Muscle of back (tissue), 11 donors: ENCODE measurements around the gene GLB1L2. TPM values are rescaled to one million over a fixed set of nuclear protein-coding genes. Genes with fewer than 3 reads are reported as not detected.
A peak's percentile ranks its signal among the peaks of the same experiment; 100 is the strongest.

Source experiments
- DNase-seq, 3 donors: peaks; one replicate each; pipeline versions ENCODE4 v3.0.0 to v3.0.0-alpha.2; 2013
- polyA plus RNA-seq, 10 donors: library from polyadenylated mRNA; unstranded; fragments of 120-200 nt; gene quantifications; one replicate each; pipeline ENCODE4 v1.2.1, GENCODE V29; 2013; ENCODE audit not compliant: insufficient read length in 10 of 10

GLB1L2 gene
- polyA plus RNA-seq, 10 donors, result 0.50 to 1.2 (median 0.71) TPM

DNA sequence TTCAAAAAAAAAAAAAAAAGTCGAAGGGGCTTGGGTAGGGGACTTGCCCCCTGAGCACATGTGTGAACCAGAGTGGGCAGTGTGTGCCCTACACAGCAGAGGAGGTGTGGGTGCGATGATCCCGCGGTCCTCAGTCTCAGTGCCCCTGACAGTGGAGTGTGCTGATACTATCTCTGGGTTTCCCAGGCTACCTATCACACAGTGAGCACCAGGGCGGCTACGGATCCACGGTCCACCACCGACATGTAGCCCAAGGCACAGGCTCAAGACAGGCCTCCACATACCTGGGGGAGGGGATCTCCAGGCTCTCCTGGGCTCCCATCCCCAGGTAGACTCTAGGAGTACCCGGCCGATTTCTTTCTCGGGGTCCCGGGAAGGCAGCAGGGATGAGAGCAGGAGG, 71.1 kb downstream of the GLB1L2 start:
- DNase-seq, result no peak

- no peak for DNase-seq
Measured at GRCh38 chr11:134404575-134405341, 73.0 kb downstream of the GLB1L2 start.

DNA sequence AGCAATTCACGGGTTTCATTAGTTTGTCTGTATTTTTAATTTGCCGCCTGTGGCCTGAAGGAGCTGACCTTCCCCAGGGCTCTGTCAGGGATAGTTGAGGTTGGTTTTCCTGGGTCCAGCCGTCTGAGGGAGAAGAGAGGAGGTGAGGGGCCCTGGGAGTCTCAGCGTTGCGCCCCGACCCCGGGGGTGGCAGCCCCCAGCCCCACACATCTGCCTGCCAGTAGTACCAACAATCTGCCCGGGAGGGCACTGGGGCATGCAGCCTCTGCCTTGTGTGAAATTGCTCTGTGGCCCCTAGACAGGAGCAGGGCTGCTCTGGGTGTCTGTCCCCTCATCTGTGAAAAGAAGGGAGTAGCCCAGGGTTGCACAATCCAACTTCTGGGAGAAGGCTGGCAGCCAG, 73.6 kb downstream of the GLB1L2 start:
- no peak for DNase-seq

DNA sequence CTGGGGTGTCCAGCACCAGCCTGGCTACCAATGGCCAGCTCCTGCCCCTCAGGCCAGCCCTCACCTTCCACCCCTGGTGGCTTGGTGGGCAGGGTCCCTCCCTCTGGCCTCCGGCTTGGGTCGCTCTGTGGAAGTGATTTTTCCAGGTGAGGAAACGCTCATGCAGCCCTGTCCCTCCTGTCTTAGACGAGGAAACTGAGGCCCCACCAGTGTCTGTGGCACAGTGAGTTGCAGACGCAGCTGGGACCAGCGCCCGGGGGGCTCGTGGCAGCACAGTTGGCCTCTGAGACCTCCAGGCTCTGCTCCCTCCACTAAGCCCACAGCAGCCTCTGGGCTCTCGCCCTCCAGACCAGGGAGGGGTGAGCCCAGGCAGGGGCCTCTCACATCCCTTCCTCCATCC, 74.1 kb downstream of the GLB1L2 start:
- no peak for DNase-seq

DNA sequence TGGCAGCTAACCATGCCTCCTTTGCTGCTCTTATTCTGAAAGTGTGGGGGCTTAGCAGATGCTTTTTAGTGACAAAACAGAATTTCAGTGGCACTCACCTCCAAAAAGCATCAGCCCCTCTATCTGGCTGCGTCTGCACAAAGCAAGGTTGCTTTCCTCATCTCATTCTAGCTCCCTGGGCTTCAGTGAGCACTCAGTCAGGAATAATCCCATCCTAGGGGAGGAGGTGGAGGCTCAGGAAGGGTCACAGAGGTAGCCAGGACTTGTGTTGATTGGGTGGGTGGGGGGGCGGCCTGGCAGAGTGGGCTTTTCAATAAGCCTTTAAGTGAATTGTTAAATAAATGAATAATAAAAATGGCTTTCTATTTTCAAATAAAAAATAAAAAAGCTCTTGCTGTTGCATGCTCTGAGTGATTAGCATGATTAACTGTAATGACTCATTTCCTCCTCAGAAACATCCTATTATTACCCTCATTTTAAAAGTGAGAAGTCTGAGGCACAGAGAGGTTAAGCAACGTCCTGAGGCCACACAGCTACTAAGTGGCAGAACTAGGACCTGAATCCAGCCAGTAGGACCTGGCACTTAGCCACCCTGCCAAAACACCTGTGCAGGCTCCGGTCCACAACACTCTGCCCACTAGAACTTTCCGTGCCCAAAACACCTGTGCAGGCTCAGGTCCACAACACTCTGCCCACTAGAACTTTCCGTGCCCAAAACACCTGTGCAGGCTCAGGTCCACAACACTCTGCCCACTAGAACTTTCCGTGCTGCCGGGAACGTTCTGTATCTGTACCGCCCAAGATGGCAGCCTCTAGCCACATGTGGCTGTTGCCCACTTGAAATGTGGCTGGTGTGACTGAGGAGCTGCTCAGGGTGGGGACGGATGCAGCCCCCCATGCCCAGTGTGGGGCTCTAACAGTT, 74.7 kb downstream of the GLB1L2 start:
- no peak for DNase-seq

GRCh38 chr11:134407321-134407828, 75.6 kb downstream of the GLB1L2 start:
- DNase-seq, result no peak

DNA sequence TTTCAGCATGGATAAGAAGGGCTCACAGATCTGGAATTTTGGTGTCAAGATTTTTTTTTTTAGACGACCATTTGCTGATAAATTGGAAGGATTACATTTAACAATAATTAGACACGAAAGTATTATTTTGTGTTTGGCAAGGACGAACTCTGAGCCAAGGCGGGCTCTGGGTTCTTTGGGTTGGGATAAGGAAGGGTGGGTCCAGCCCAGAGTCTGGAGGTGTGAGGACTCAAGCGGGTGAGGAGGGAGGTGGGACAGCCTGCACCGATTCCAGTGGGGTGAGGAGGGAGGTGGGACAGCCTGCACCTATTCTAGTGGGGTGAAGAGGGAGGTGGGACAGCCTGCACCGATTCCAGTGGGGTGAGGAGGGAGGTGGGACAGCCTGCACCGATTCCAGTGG, 76.1 kb downstream of the GLB1L2 start:
- no peak for DNase-seq

DNA sequence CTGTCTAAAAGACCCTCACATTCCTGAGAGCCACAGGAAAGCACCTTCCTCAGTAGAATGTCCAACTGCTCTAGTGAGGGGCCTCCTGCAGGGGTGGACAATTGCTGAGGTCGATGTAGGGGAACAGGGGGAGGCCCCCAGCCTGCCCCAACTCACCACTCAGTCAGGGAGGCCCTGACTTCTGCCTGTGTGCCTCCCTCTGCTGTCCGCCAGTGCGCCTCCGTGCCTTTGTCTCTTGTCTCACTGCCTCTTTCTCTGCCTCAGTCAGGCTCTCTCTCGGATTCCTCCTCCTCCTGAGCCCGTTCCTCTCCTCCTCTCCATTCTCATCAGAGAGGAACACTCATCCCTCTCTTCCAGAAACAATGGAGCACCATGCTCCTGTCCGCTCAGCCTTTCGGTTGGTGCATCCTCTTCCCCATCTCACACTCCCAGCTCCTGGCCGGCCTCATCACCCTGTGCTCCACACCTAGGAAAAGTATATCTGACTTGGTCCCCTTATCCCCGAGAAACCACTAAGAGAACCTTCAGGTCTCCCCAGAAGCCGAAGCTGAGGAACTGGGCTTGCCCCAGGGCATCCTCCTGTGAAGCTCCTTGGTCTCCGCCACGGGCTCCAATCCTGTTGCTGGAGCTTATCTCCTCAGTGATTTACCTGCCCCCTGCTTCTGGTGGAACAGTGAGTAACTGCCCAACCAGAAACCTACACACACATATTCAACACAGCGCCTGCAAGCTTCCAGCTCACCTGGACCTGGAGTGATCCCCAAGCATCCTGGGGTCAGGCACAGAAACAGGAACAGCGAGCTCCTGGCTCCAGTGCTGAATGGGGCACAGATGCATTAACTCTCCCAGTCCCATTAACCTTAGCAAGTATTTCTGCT, 78.0 kb downstream of the GLB1L2 start:
- no peak for DNase-seq

DNA sequence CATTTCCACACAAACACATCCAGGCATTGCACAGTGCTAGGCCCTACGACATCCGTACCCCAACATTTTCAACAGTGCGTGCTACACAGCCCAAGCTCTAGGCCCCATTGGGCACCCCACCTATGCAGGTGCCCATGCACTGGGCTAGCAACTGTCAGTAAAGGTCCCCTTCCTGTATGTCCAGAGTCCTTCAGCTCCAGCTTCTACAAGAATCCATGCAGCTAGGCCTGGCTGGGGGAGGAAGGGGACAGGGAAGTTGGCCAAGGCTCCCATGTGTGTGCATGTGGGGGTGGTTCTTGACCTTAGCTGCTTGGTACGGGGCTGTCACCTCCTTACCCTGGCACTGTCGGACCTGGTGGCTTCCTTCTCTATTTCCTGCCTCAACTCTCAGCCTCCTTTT, 79.0 kb downstream of the GLB1L2 start:
- DNase-seq, result no peak

GRCh38 chr11:134412203-134413042, 80.6 kb downstream of the GLB1L2 start, which contains the start of gene B3GAT1:
Gene B3GAT1 (minus strand): TSS chr11:134412242. CDS start chr11:134387659, 24,583 bp downstream.
- peak in 1 of 3 donors; percentile 15 for DNase-seq

GRCh38 chr11:134413043-134413825, 81.4 kb downstream of the GLB1L2 start:
- DNase-seq, result no peak

DNA sequence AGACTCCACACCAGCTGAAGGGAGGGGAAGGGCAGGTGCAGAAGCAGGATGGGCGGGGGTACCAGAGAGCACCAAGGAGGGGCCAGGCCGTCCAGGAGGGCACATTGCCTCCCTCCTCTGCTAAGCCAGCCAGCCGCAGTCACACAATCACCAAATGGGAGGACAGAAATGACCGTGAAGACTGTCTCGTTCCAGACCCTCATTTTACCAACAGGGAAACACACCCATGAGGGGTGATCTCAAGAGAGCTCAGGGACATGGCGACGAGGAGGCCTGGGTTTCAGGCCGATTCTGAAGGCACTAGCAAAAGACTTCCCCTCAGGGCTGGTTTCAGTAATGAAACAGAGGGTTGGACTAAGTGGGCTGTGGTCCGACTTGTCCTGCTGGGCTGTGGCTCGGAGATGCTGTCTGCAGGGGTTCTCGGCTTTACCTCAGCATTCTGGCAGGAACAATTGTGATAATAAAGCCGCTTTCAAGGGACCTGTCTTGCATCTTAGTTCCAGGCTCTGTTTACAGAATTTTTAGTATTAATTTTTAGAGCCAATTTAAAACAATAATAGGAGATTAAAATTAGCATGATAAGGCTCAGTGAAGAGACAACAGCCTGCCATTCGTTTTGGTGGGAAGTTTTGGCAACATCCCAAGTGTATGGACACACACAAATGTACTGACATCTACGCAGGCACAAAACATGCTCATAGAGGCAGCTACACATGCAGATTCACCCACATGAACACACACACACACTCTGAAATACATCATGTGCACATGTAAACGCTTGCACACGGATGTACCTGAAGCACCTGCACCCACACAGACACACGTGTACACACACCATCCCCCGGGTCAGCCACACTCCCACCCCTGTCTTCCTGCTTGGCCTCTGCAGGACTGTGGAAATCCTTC, 82.3 kb downstream of the GLB1L2 start:
- no peak for DNase-seq

DNA sequence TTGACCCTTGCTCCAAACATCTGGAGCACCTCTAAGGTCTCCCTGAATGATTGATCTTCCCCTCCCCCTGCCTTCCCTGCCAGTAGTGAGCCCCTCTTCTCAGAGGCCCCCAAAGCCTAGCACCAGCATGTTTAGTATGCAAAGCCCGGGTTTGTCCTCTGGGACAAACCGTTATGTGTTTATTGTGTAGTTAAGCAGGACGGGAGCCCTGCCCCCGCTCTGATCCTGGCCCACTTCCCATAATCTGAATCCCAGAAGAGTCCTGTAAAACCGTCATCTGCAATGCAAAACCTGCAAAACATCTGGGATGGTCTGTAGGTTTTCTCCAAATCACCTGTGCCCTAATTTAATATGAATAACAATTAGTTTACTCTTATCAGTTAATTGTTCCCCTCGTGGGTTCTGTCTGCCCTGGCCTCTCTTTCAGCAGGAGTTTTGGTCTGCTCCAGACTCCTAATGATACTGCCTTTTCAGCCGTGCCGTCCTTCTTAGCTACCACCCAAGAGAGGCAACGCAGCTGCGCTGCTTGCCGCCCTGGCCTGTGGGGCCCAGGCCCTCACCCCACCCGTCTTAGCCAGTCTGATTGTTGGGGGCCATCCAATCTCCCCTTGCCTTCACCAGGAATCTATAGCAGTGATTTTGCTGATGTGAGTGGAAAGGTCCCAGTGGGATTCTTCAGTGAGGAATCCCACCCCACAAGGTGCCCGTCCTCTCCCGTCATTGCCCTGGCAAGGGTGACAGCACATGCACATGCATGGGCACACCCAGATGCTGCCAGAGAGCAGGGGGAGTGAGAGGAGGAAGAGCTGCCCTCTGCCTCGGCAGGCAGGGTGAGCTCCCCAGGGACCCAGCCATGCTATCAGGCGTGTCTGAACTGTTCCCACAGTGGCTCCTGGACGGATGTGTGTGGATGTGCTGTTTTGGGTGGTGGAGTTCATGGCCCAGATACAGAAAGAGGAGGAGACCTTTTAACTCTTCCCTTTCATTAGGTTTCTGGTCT, 83.3 kb downstream of the GLB1L2 start:
- no peak for DNase-seq

DNA sequence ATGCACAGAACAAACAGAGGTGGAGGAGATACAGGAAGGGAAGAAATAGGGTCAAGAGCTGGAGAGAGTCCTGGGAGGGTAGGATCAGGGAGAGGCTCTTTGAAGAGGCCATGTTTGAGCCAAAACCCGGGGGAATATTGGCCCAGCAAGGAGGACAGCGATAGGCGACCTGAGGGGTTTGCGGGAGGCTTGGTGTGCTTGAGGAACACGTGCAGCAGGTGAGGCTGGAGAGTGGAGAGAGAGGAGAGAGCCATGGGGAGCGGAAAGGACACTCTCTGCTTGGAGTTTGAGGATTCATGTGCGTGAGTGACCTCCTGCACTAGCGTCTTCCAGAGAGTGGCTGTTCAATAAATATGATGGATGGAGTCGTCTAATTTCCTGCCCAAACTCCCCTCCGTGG, 84.9 kb downstream of the GLB1L2 start:
- no peak for DNase-seq

DNA sequence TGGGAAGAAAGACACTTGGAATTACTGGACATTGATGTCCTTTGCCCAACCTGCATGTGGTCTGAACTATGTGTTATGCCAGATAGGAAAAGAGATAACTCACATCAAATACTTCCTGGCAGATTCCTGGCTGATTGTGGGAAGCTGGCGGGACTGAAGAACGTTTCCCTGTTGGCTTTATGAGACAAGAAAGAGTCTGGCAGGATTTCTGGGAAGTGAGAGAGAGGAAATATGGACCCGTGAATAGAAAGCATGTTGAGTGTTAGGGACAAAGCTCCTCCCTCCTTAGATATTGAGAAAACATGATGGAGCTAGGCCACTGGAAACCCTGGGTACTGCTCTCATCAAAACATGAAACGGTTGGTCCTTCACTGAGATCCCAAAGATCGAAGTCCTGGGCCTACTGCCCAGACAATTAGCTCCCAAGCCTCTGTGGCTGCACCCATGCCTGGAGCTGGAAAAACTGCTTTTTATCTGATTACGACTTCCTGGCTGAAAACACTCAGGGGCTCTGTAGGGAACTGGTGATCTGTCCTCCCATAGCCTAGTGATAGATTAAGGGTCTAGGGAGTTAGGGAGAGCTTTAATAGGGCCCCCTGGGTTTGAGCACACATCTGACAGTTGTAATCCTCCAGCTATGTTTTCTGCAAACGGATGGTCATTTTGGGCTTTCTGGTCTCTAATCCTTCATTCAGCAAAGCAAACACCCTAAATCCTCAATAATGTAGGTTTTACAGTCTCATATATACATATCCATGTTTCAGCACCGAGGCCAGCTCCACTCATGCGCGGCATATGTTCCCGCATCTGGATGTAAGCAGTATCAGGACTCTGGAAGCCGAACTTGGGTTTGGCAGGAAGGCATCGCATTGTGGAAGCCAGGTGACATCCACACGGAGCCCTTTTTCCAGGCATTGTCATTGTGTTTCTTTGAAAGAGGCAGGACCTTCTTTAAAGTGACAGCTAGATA, 86.4 kb downstream of the GLB1L2 start:
- peak; percentile 12 to 83 (median 58) for DNase-seq

- DNase-seq, result no peak
Measured at GRCh38 chr11:134423106-134423505, 91.3 kb downstream of the GLB1L2 start.
